Measurements from ENCODE around the gene EYS. TPM values are rescaled to one million over a fixed set of nuclear protein-coding genes. Genes with fewer than 3 reads are reported as not detected.
A peak's percentile ranks its signal among the peaks of the same experiment; 100 is the strongest.

The EYS gene
- total and polyA plus RNA-seq, 2 of the 13 experiments (the other 11 are each of a cell fraction or from before 2014, with no cell fraction given) = 0.04 to 0.07 TPM

DNA sequence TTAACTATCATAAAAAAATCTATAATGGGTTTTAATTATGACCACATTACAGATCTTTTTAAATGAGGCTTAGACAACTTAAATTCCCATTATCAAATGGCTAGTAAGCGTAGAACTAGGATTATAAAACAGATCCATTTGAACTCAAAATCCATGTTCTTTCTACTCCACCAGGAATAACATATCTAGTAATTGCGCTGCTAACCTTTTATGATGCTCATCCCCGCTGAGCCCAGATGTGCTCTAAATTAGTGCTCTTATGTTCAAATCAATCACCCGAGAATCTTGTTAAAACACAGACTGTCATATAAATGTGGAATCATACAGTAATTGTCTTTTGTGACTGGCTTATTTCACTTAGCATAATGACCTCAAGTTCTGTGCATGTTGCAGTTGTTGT, 1168.3 kb downstream of the EYS start:
- ChIA-PET POLR2A (no interaction called here), CTCF (ENCODE audit: low intra/inter-chr PET ratio, low total read pairs) (no interaction called here)
- Histone ChIP-seq H3K79me2 (ENCODE audit: insufficient read depth, low read length) (no peaks in the 10 kb centered on the region), H4K20me1 (ENCODE audit: insufficient read depth, low read length) (no peaks in the 10 kb centered on the region), H3K4me1 (ENCODE audit: insufficient read depth, low read length) (no peaks in the 10 kb centered on the region), H3K4me2 (ENCODE audit: low read depth, low read length) (no peak overlapping the region), H3K4me3 (replicated peaks in 1 of 3; ENCODE audit: insufficient read depth in 1 of 3, low read depth in 2 of 3, low read length in 3 of 3) (no peak overlapping the region), H3K9me3 (ENCODE audit: low read length) (no peaks in the 10 kb centered on the region), H3K36me3 (replicated peaks in 1 of 2; ENCODE audit: control insufficient read depth in 1 of 2, insufficient read depth in 2 of 2, low read length in 2 of 2) (no peaks in the 10 kb centered on the region), H2AFZ (ENCODE audit: low read length) (no peak overlapping the region), H3K27me3 (ENCODE audit: control insufficient read depth in 1 of 2, insufficient read depth in 2 of 2, low read length in 2 of 2) (no peaks in the 10 kb centered on the region), H3K27ac (ENCODE audit: extremely low read length, insufficient read depth, low read length) (no peak overlapping the region), H3K9ac (ENCODE audit: insufficient read depth, low read depth, low read length) (no peak overlapping the region)
- ATAC-seq = no peak
- intact Hi-C loops (cut with micrococcal nuclease; ENCODE audit: unreplicated experiment) = no loop called here
- no peak for DNase-seq (ENCODE audit: low spot score)
- 7% methylated on average over 4 of the region's 4 CpGs for WGBS (ENCODE audit: low lambda C conversion rate)
- in situ Hi-C loops (cut with HindIII; ENCODE audit: extremely low pct_ligation_motif_present, low pct_unique_long_range_greater_than_20kb) = no loop called here
- FAIRE-seq = no peak
- BruUV-seq (replicated peaks) = no TSS peak
- TF ChIP-seq NCOA5 (CRISPR knock-in tag; IDR thresholded peaks at IDR 0.05) (no peak), SPEN (CRISPR knock-in tag; IDR thresholded peaks at IDR 0.05; ENCODE audit: low read depth) (no peak)

DNA sequence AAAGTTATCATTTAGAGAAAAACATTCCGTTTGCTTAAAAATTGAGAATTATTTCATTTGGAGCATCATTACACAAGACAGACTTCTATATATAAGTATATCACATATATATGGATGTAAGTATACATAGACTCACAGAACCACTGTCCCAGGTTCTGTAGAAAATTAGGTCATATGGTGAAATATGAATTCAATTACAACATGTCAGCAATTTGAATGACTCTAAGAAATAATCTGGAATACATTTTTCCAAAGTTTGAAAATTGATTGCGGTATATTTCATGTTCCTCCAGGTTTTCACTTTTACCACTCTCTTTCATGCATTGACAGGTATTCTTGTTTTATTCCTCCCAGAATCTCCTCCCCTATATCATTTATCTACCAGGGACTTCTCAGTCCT, 1179.1 kb downstream of the EYS start:
- ATAC-seq (no peak), FAIRE-seq (no peak), DNase-seq (ENCODE audit: low spot score) (no peak)
- ChIA-PET POLR2A (no interaction called here), CTCF (ENCODE audit: low intra/inter-chr PET ratio, low total read pairs) (no interaction called here)
- in situ Hi-C loops (cut with HindIII; ENCODE audit: extremely low pct_ligation_motif_present, low pct_unique_long_range_greater_than_20kb) (no loop called here), intact Hi-C loops (cut with micrococcal nuclease; ENCODE audit: unreplicated experiment) (no loop called here)
- Histone ChIP-seq H3K79me2 (ENCODE audit: insufficient read depth, low read length) (no peaks in the 10 kb centered on the region), H3K9ac (ENCODE audit: insufficient read depth, low read depth, low read length) (no peak overlapping the region), H3K27me3 (ENCODE audit: control insufficient read depth in 1 of 2, insufficient read depth in 2 of 2, low read length in 2 of 2) (no peaks in the 10 kb centered on the region), H3K27ac (ENCODE audit: extremely low read length, insufficient read depth, low read length) (no peak overlapping the region), H4K20me1 (ENCODE audit: insufficient read depth, low read length) (no peaks in the 10 kb centered on the region), H3K36me3 (replicated peaks in 1 of 2; ENCODE audit: control insufficient read depth in 1 of 2, insufficient read depth in 2 of 2, low read length in 2 of 2) (no peaks in the 10 kb centered on the region), H3K4me1 (ENCODE audit: insufficient read depth, low read length) (no peaks in the 10 kb centered on the region), H2AFZ (ENCODE audit: low read length) (no peak overlapping the region), H3K4me2 (ENCODE audit: low read depth, low read length) (no peak overlapping the region), H3K4me3 (replicated peaks in 1 of 3; ENCODE audit: insufficient read depth in 1 of 3, low read depth in 2 of 3, low read length in 3 of 3) (no peak overlapping the region), H3K9me3 (ENCODE audit: low read length) (no peaks in the 10 kb centered on the region)
- no TSS peak for BruUV-seq (replicated peaks)
- 38% methylated on average over 2 of the region's 2 CpGs for WGBS (ENCODE audit: low lambda C conversion rate)
- TF ChIP-seq SMAD1 (CRISPR knock-in tag; IDR thresholded peaks at IDR 0.05; ENCODE audit: borderline replicate concordance, low read depth) (no peak), WIZ (CRISPR knock-in tag; IDR thresholded peaks at IDR 0.05) (no peak), MAFK (conservative IDR thresholded peaks at IDR 0.05 in 1 of 2, IDR thresholded peaks at IDR 0.05 in 1 of 2; ENCODE audit: low read length in 2 of 2) (peak; percentile 72 to 89), MAFF (IDR thresholded peaks at IDR 0.05; ENCODE audit: low read depth, low read length) (peak; percentile 84), FLYWCH1 (CRISPR knock-in tag; IDR thresholded peaks at IDR 0.05) (no peak), ZFX (CRISPR knock-in tag; IDR thresholded peaks at IDR 0.05; ENCODE audit: low read depth) (no peak), KAT7 (CRISPR knock-in tag; IDR thresholded peaks at IDR 0.05; ENCODE audit: borderline replicate concordance) (no peak)
- TF ChIP-seq, protein P1, sequence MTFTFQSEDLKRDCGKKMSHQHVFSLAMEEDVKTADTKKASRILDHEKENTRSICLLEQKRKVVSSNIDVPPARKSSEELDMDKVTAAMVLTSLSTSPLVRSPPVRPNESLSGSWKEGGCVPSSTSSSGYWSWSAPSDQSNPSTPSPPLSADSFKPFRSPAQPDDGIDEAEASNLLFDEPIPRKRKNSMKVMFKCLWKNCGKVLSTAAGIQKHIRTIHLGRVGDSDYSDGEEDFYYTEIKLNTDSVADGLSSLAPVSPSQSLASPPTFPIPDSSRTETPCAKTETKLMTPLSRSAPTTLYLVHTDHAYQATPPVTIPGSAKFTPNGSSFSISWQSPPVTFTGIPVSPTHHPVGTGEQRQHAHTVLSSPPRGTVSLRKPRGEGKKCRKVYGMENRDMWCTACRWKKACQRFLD (CRISPR knock-in tag; IDR thresholded peaks at IDR 0.05; ENCODE audit: borderline replicate concordance) = no peak
- TF ChIP-seq, protein P2, sequence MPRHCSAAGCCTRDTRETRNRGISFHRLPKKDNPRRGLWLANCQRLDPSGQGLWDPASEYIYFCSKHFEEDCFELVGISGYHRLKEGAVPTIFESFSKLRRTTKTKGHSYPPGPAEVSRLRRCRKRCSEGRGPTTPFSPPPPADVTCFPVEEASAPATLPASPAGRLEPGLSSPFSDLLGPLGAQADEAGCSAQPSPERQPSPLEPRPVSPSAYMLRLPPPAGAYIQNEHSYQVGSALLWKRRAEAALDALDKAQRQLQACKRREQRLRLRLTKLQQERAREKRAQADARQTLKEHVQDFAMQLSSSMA (CRISPR knock-in tag; IDR thresholded peaks at IDR 0.05) = no peak

Data from HepG2 (cell line).